DOHH2 (cell line): ENCODE data around the gene ZBTB3.

Experiments used
- H3F3A ChIP-seq: fragments of 200-600 bp; sonication (generic), shearing (Covaris generic); 2 replicates; pipeline ENCODE4 v1.6.0; 2016; ENCODE audit warnings: antibody characterized with exemption, mild to moderate bottlenecking; ENCODE audit not compliant: control insufficient read depth, insufficient read depth
- H3K27ac ChIP-seq: fragments of 200-600 bp; sonication (generic); 2 replicates; pipeline ENCODE4 v1.5.1; 2014; ENCODE audit warnings: low read depth, mild to moderate bottlenecking, low read length, moderate library complexity
- H3K27me3 ChIP-seq: fragments of 200-600 bp; sonication (generic); 2 replicates; pipeline ENCODE4 v1.6.1; 2014; ENCODE audit warnings: mild to moderate bottlenecking, low read length, mixed read lengths; ENCODE audit not compliant: control insufficient read depth
- H3K36me3 ChIP-seq: fragments of 200-600 bp; sonication (generic); 2 replicates; pipeline ENCODE4 v1.6.1; 2014; ENCODE audit warnings: mild to moderate bottlenecking, low read length, moderate library complexity, mixed read lengths; ENCODE audit not compliant: control insufficient read depth
- H3K4me1 ChIP-seq: fragments of 200-600 bp; sonication (generic); 2 replicates; pipeline ENCODE4 v1.6.1; 2014; ENCODE audit warnings: mild to moderate bottlenecking, low read length, mixed read lengths; ENCODE audit not compliant: control insufficient read depth
- H3K4me2 ChIP-seq: fragments of 200-600 bp; sonication (generic); 2 replicates; pipeline ENCODE4 v1.6.0; 2014; ENCODE audit warnings: mild to moderate bottlenecking, low read length, moderate library complexity
- H3K4me3 ChIP-seq: fragments of 200-600 bp; sonication (generic); 2 replicates; pipeline ENCODE4 v1.5.1; 2014; ENCODE audit warnings: mild to moderate bottlenecking, low read length, mixed read lengths
- H3K79me2 ChIP-seq: fragments of 200-600 bp; sonication (generic); 2 replicates; pipeline ENCODE4 v1.6.1; 2014; ENCODE audit warnings: mild to moderate bottlenecking, low read length, mixed read lengths; ENCODE audit not compliant: control insufficient read depth
- H3K9me2 ChIP-seq: fragments of 200-600 bp; sonication (generic); replicated peaks from 2 replicates; pipeline ENCODE4 v1.6.1; 2014; ENCODE audit warnings: mild to moderate bottlenecking, low read length, mixed read lengths; ENCODE audit not compliant: control insufficient read depth
- H3K9me3 ChIP-seq: fragments of 200-600 bp; sonication (generic); 2 replicates; pipeline ENCODE4 v1.6.1; 2014; ENCODE audit warnings: antibody characterized with exemption, low read length, mixed read lengths; ENCODE audit not compliant: control insufficient read depth, insufficient read depth
- H4K20me1 ChIP-seq: fragments of 200-600 bp; sonication (generic); 2 replicates; pipeline ENCODE4 v1.6.0; 2014; ENCODE audit warnings: low read depth, mild to moderate bottlenecking, antibody characterized with exemption, low read length, moderate library complexity; ENCODE audit not compliant: control insufficient read depth, insufficient read depth
- CTCF ChIP-seq: fragments of 200-600 bp; sonication (generic); IDR thresholded peaks from one replicate; pipeline ENCODE4 v1.5.1; 2014; ENCODE audit warnings: antibody characterized with exemption, mild to moderate bottlenecking, low read depth, low read length; ENCODE audit not compliant: poor library complexity, severe bottlenecking
- EZH2phosphoT487 ChIP-seq: fragments of 200-600 bp; sonication (generic); IDR thresholded peaks from 2 replicates; pipeline ENCODE4 v1.6.1; 2017; ENCODE audit warnings: borderline replicate concordance, mild to moderate bottlenecking, antibody characterized with exemption, low read length, moderate library complexity, mixed read lengths

ZBTB3 gene

GRCh38 chr11:62727165-62727871 lies 26.6 kb downstream of the ZBTB3 start, which contains the start of gene HNRNPUL2:
Gene HNRNPUL2, minus strand, starts transcription at chr11:62727457. Its CDS starts 301 bp downstream, at chr11:62727156.
- Histone ChIP-seq H3K27me3 (no peaks in the 10 kb centered on the region), H3K27ac (peak within 1 kb of the TSS; percentile 92), H3K4me3 (peak within 1 kb of the TSS; percentile 90), H3K4me1 (peaks cover 29% of the 10 kb centered on the region), H3K36me3 (peaks cover 70% of the 10 kb centered on the region), H3F3A (no peaks in the 10 kb centered on the region; the same call in 1 of the 2 replicates), H3K9me3 (no peaks in the 10 kb centered on the region), H3K79me2 (peaks cover 87% of the 10 kb centered on the region), H3K9me2 (no peaks in the 10 kb centered on the region), H4K20me1 (peaks cover 25% of the 10 kb centered on the region), H3K4me2 (peak within 1 kb of the TSS; percentile 85)
- TF ChIP-seq EZH2phosphoT487 (no peak), CTCF (no peak)

GRCh38 chr11:62726915-62727164 lies 27.1 kb downstream of the ZBTB3 start:
- Histone ChIP-seq H4K20me1 (peaks cover 25% of the 10 kb centered on the region), H3F3A (no peaks in the 10 kb centered on the region; the same call in 1 of the 2 replicates)

GRCh38 chr11:62726156-62726914 lies 27.6 kb downstream of the ZBTB3 start:
- TF ChIP-seq CTCF (no peak), EZH2phosphoT487 (no peak)
- Histone ChIP-seq H3K79me2 (peaks cover 87% of the 10 kb centered on the region), H3K27me3 (no peaks in the 10 kb centered on the region), H3K27ac (peak overlapping the region; percentile 92), H3K36me3 (peaks cover 73% of the 10 kb centered on the region), H3K4me2 (peak overlapping the region; percentile 85), H4K20me1 (peaks cover 25% of the 10 kb centered on the region), H3F3A (no peaks in the 10 kb centered on the region; the same call in 1 of the 2 replicates), H3K9me3 (no peaks in the 10 kb centered on the region), H3K4me1 (peaks cover 27% of the 10 kb centered on the region), H3K4me3 (peak overlapping the region; percentile 90), H3K9me2 (no peaks in the 10 kb centered on the region)

More at GRCh38 chr11:62726915-62727164, 27.1 kb downstream of the ZBTB3 start:
- Histone ChIP-seq H3K9me2 (no peaks in the 10 kb centered on the region), H3K36me3 (peaks cover 72% of the 10 kb centered on the region), H3K4me2 (peak overlapping the region; percentile 85), H3K4me3 (peak overlapping the region; percentile 90), H3K27me3 (no peaks in the 10 kb centered on the region), H3K79me2 (peaks cover 87% of the 10 kb centered on the region), H3K4me1 (peaks cover 29% of the 10 kb centered on the region), H3K27ac (peak overlapping the region; percentile 92), H3K9me3 (no peaks in the 10 kb centered on the region)
- TF ChIP-seq EZH2phosphoT487 (no peak), CTCF (no peak)
